HepG2 (cell line): Measurements from ENCODE around the gene ALDH18A1. TPM values are rescaled to one million over a fixed set of nuclear protein-coding genes. Genes with fewer than 3 reads are reported as not detected.

ENCODE experiments used
- AGO1 ChIP-seq: fragments of 200-400 bp; formaldehyde crosslinking; IDR thresholded peaks from 2 replicates; pipeline ENCODE4 v1.6.1; 2017; ENCODE audit warnings: mild to moderate bottlenecking, low read depth, low read length, moderate library complexity; ENCODE audit not compliant: poor library complexity, severe bottlenecking
- BRF2 ChIP-seq: sonication (generic); formaldehyde crosslinking; IDR thresholded peaks from 2 replicates; pipeline ENCODE4 v1.8.1; 2022; ENCODE audit warnings: mild to moderate bottlenecking, missing genetic modification reagents
- CEBPG ChIP-seq: IDR thresholded peaks from 2 replicates; pipeline ENCODE4 v1.6.1; 2016
- CREB1 ChIP-seq, 2 experiments: fragments of 450-650 bp in 1 of 2; IDR thresholded peaks; 2 replicates each; pipeline ENCODE4 v1.6.1; 2016 to 2017; ENCODE audit warnings: control low read depth in 1 of 2, mild to moderate bottlenecking in 1 of 2, missing compliant biosample characterization in 1 of 2, missing genetic modification characterization in 1 of 2
- DMAP1 ChIP-seq: IDR thresholded peaks from 2 replicates; pipeline ENCODE4 v1.6.1; 2016
- ELF1 ChIP-seq: sonication (generic); formaldehyde crosslinking; IDR thresholded peaks from 2 replicates; pipeline ENCODE4 v1.4.0; 2020; ENCODE audit warnings: missing genetic modification reagents
- FOXA1 ChIP-seq, 2 experiments: fragments of 450-650 bp in 1 of 2; sonication (generic) in 1 of 2; formaldehyde crosslinking in 1 of 2; IDR thresholded peaks; 2 replicates each; pipeline versions ENCODE4 v1.4.0 to v1.6.1; 2016 to 2020; ENCODE audit warnings: missing genetic modification reagents in 1 of 2
- KAT8 ChIP-seq: IDR thresholded peaks from 2 replicates; pipeline ENCODE4 v1.6.1; 2016; ENCODE audit warnings: missing genetic modification reagents, missing compliant biosample characterization
- KMT2A ChIP-seq: sonication (generic); formaldehyde crosslinking; IDR thresholded peaks from 2 replicates; pipeline ENCODE4 v1.4.0; 2020; ENCODE audit warnings: missing genetic modification reagents
- PBX2 ChIP-seq: IDR thresholded peaks from 2 replicates; pipeline ENCODE4 v1.6.1; 2016; ENCODE audit warnings: control low read depth
- REPIN1 ChIP-seq: sonication (generic); formaldehyde crosslinking; IDR thresholded peaks from 2 replicates; pipeline ENCODE4 v1.8.0; 2022; ENCODE audit warnings: missing genetic modification reagents, low read depth, mild to moderate bottlenecking, borderline replicate concordance
- REXO4 ChIP-seq: sonication (generic); formaldehyde crosslinking; IDR thresholded peaks from 2 replicates; pipeline ENCODE4 v1.8.0; 2022; ENCODE audit warnings: missing genetic modification reagents, mild to moderate bottlenecking, borderline replicate concordance
- SAFB2 ChIP-seq: sonication (generic); formaldehyde crosslinking; IDR thresholded peaks from 2 replicates; pipeline ENCODE4 v1.5.1; 2020; ENCODE audit warnings: missing genetic modification reagents, low read depth, mild to moderate bottlenecking, borderline replicate concordance
- SALL1 ChIP-seq: sonication (generic); formaldehyde crosslinking; IDR thresholded peaks from 2 replicates; pipeline ENCODE4 v1.8.0; 2022; ENCODE audit warnings: mild to moderate bottlenecking, missing genetic modification reagents
- SOX13 ChIP-seq, 3 experiments: fragments of 450-650 bp in 1 of 3; sonication (generic) in 1 of 3; formaldehyde crosslinking in 1 of 3; IDR thresholded peaks in 2 of 3; conservative IDR thresholded peaks in 1 of 3; 2 replicates each; pipeline versions ENCODE4 v1.5.0 to v1.6.1; 2016 to 2020; ENCODE audit warnings: antibody characterized with exemption in 1 of 3, mild to moderate bottlenecking in 1 of 3, missing compliant biosample characterization in 1 of 3, missing genetic modification reagents in 1 of 3, moderate library complexity in 1 of 3
- TEAD3 ChIP-seq: optimal IDR thresholded peaks from 2 replicates; pipeline ENCODE3; 2016; ENCODE audit warnings: borderline replicate concordance
- ZBTB2 ChIP-seq: sonication (generic); formaldehyde crosslinking; IDR thresholded peaks from 2 replicates; pipeline ENCODE4 v1.8.0; 2022; ENCODE audit warnings: low read depth, missing genetic modification reagents
- ZBTB43 ChIP-seq: sonication (generic); formaldehyde crosslinking; conservative IDR thresholded peaks from 2 replicates; pipeline ENCODE4 v1.4.0; 2020; ENCODE audit warnings: missing genetic modification reagents
- ZBTB7B ChIP-seq: sonication (generic); formaldehyde crosslinking; IDR thresholded peaks from 2 replicates; pipeline ENCODE4 v1.4.0; 2020; ENCODE audit warnings: missing genetic modification reagents
- ZFY ChIP-seq: sonication (generic); formaldehyde crosslinking; IDR thresholded peaks from 2 replicates; pipeline ENCODE4 v1.4.0; 2020; ENCODE audit warnings: missing genetic modification reagents
- ZMAT3 ChIP-seq: sonication (generic); formaldehyde crosslinking; conservative IDR thresholded peaks from 2 replicates; pipeline ENCODE4 v1.7.0; 2021; ENCODE audit warnings: missing genetic modification reagents
- ZMYM3 ChIP-seq: sonication (generic); formaldehyde crosslinking; IDR thresholded peaks from 2 replicates; pipeline ENCODE4 v1.5.1; 2020; ENCODE audit warnings: mild to moderate bottlenecking, missing genetic modification reagents
- ZNF557 ChIP-seq: sonication (generic); formaldehyde crosslinking; IDR thresholded peaks from 2 replicates; pipeline ENCODE4 v1.4.0; 2020; ENCODE audit warnings: missing genetic modification reagents
- ZNF629 ChIP-seq: sonication (generic); formaldehyde crosslinking; conservative IDR thresholded peaks from 2 replicates; pipeline ENCODE4 v1.5.0; 2020; ENCODE audit warnings: missing genetic modification reagents
- ZNF652 ChIP-seq: IDR thresholded peaks from 2 replicates; pipeline ENCODE4 v1.6.1; 2016; ENCODE audit warnings: low read depth, borderline replicate concordance
- polyA plus RNA-seq, 8 experiments: library from polyadenylated mRNA; depleted of rRNA in 3 of 8; stranded (reverse) in 7 of 8; unstranded in 1 of 8; fragments of >200 nt; fragmentation: Illumina TruSeq in 4 of 8; extraction: Trizol in 4 of 8; gene quantifications; 2 replicates each; pipeline versions ENCODE4 v1.2.1 to v1.2.3, GENCODE V29; 2011 to 2016; ENCODE audit warnings: low read depth in 4 of 8, missing spikeins in 1 of 8, mixed read lengths in 1 of 8; ENCODE audit not compliant: insufficient read depth in 1 of 8
- total RNA-seq, 5 experiments: library from RNA; depleted of rRNA; stranded (reverse); fragments of >200 nt; fragmentation: Illumina TruSeq; extraction: Trizol; gene quantifications; 2 replicates each; pipeline ENCODE4 v1.2.3, GENCODE V29; 2016; ENCODE audit warnings: low read depth in 1 of 5

The ALDH18A1 gene
- total and polyA plus RNA-seq, 2 of the 13 experiments (the other 11 are each of a cell fraction or from before 2014, with no cell fraction given), result 180 to 263 TPM

- TF ChIP-seq REXO4 (no peak), SOX13 (IDR thresholded peaks at IDR 0.05) (peak; percentile 36; the same call in 1 of the 2 replicates), SOX13 (CRISPR knock-in tag; conservative IDR thresholded peaks at IDR 0.05 in 1 of 2, IDR thresholded peaks at IDR 0.05 in 1 of 2) (peak in 1 of 2 experiments; percentile 68; a peak in 2 of 4 replicates), ZNF652 (CRISPR knock-in tag) (0 out of 2 replicates have a peak, but pooled peaks have one; percentile 7), SAFB2 (CRISPR knock-in tag) (peak; percentile 44; the same call in 1 of the 2 replicates), AGO1 (no peak), KAT8 (CRISPR knock-in tag) (peak; percentile 67; the same call in 1 of the 2 replicates), ZBTB43 (CRISPR knock-in tag) (peak; percentile 94), ZMAT3 (CRISPR knock-in tag) (peak; percentile 59; the same call in 1 of the 2 replicates), ZFY (CRISPR knock-in tag) (peak; percentile 63), FOXA1 (IDR thresholded peaks at IDR 0.05) (no peak), FOXA1 (CRISPR knock-in tag; IDR thresholded peaks at IDR 0.05) (peak; percentile 90), PBX2 (no peak), CREB1 (IDR thresholded peaks at IDR 0.05) (no peak), CREB1 (CRISPR knock-in tag; IDR thresholded peaks at IDR 0.05) (no peak), TEAD3 (peak; percentile 89), SALL1 (peak; percentile 95), REPIN1 (CRISPR knock-in tag) (peak; percentile 87; the same call in 1 of the 2 replicates), ZBTB7B (CRISPR knock-in tag) (peak; percentile 88; the same call in 1 of the 2 replicates), BRF2 (CRISPR knock-in tag) (no peak), ELF1 (CRISPR knock-in tag) (0 out of 2 replicates have a peak, but pooled peaks have one; percentile 35), KMT2A (CRISPR knock-in tag) (peak; percentile 52; the same call in 1 of the 2 replicates), ZBTB2 (CRISPR knock-in tag) (no peak), ZNF557 (CRISPR knock-in tag) (0 out of 2 replicates have a peak, but pooled peaks have one; percentile 37), DMAP1 (0 out of 2 replicates have a peak, but pooled peaks have one; percentile 35), ZMYM3 (CRISPR knock-in tag) (peak; percentile 88), CEBPG (CRISPR knock-in tag) (peak; percentile 97), ZNF629 (peak; percentile 44; the same call in 1 of the 2 replicates)
These were observed 15.6 kb downstream of the ALDH18A1 start (continued) for GRCh38 chr10:95640891-95641315.
